GM10266 (cell line): ENCODE results near the gene SPTBN4.

Experiments
- DNase-seq: peaks from one replicate; pipeline ENCODE4 v3.0.0; 2012; ENCODE audit errors: extremely low spot score
- TF ChIP-seq, protein P1 (sequence below): IDR thresholded peaks from 2 replicates; pipeline ENCODE4 v1.5.1; 2012; ENCODE audit warnings: mild to moderate bottlenecking, low read depth; ENCODE audit not compliant: control insufficient read depth, insufficient read depth; ENCODE audit errors: missing control alignments

SPTBN4 gene

DNA sequence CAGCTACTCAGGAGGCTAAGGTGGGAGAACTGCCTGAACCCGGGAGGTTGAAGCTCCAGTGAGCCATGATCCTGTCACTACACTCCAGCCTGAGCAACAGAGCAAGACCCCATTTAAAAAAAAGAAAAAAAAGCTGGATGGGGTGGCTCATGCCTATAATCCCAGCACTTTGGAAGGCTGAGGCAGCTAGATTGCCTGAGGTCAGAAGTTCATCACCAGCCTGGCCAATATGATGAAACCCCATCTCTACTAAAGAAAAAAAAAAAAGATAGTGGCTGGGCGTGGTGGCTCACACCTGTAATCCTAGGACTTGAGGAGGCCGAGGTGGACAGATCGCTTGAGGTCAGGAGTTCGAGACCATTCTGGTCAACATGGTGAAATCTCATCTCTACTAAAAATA, 149.4 kb downstream of the SPTBN4 start:
- no peak for DNase-seq
- TF ChIP-seq, protein P1, sequence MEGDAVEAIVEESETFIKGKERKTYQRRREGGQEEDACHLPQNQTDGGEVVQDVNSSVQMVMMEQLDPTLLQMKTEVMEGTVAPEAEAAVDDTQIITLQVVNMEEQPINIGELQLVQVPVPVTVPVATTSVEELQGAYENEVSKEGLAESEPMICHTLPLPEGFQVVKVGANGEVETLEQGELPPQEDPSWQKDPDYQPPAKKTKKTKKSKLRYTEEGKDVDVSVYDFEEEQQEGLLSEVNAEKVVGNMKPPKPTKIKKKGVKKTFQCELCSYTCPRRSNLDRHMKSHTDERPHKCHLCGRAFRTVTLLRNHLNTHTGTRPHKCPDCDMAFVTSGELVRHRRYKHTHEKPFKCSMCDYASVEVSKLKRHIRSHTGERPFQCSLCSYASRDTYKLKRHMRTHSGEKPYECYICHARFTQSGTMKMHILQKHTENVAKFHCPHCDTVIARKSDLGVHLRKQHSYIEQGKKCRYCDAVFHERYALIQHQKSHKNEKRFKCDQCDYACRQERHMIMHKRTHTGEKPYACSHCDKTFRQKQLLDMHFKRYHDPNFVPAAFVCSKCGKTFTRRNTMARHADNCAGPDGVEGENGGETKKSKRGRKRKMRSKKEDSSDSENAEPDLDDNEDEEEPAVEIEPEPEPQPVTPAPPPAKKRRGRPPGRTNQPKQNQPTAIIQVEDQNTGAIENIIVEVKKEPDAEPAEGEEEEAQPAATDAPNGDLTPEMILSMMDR, result no peak

- TF ChIP-seq, protein P1, result no peak
- no peak for DNase-seq
Measured at GRCh38 chr19:40616941-40617340, 150.1 kb downstream of the SPTBN4 start.

GRCh38 chr19:40617961-40618360, 151.2 kb downstream of the SPTBN4 start:
- TF ChIP-seq, protein P1, result no peak
- DNase-seq, result no peak

GRCh38 chr19:40619333-40620160, 152.7 kb downstream of the SPTBN4 start:
- no peak for DNase-seq
- TF ChIP-seq, protein P1, result no peak

DNA sequence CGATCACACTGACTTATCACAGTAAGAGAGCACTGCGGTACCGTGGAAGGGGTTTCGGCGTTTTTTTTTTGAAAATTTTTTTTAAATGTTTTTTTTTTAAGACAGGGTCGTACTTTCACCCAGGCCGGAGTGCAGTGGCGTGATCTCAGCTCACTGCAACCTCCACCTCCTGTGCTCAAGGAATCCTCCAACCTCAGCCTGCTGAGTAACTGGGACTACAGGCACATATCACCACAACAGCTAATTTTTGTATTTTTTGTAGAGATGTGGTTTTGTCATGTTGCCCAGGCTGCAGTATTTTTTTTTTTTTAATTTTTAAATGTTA, 153.3 kb downstream of the SPTBN4 start:
- no peak for DNase-seq
- TF ChIP-seq, protein P1, result no peak

GRCh38 chr19:40621283-40621682, 154.5 kb downstream of the SPTBN4 start:
- TF ChIP-seq, protein P1, result no peak
- no peak for DNase-seq

DNA sequence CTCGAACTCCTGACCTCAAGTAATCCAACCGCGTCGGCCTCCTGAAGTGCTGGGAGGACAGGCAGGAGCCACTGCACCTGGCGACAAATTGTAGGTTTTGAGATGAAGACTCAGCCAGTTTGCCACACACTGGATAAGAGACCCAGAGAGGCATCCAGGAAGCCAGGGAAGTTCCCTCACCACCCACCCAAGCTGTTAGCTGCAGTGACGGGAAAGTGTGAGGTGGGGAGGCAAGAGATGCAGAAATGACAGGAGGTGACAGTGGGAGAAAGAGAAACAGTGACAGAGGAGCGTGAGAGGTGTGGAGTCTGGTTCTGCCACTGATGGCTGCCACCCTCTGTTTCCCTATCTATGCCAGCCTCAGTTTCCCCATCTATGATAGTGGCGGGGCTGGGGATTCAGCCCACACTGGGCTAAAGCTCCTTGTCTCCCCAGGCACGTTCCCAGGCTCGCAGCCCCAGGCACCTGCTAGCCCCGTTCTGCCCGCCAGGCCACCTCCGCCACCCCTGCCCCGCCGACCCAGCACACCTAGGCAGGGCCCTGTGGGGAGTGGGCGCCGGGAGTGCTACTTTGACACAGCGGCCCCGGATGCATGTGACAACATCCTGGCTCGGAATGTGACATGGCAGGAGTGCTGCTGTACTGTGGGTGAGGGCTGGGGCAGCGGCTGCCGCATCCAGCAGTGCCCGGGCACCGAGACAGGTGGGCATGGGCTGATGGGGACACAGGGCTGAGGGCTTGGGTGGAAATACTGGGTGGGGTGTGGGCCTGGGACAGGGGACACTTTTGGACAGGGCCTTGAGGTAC, 155.4 kb downstream of the SPTBN4 start:
- TF ChIP-seq, protein P1, result no peak

More for the DNA sequence above, 155.4 kb downstream of the SPTBN4 start:
- no peak for DNase-seq
